Endothelial cell of umbilical vein (primary cell): ENCODE results near the gene RABGAP1. TPM values are rescaled to one million over a fixed set of nuclear protein-coding genes. Genes with fewer than 3 reads are reported as not detected.

Source experiments
- BruUV-seq: library from RNA; stranded (reverse); fragments of 400-500 nt; replicated peaks from 2 replicates; lab custom pipeline; 2021; lab: Mats Ljungman, UMichigan
- CTCF ChIA-PET: fragments of 300-600, 350-600 bp; sonication (Branson Sonifier 250); formaldehyde crosslinking; loops from one replicate; lab custom pipeline; 2021; ENCODE audit warnings: antibody characterized with exemption, inconsistent platforms; lab: Charles Lee
- POLR2A ChIA-PET: fragments of 300-600, 350-600 bp; sonication (Branson Sonifier 250); formaldehyde crosslinking; loops from one replicate; lab custom pipeline; 2021; ENCODE audit warnings: antibody characterized with exemption, inconsistent platforms; lab: Charles Lee
- DNase-seq: peaks from one replicate; pipeline ENCODE4 v3.0.0-alpha.2; 2011; ENCODE audit warnings: low read depth, low spot score
- FAIRE-seq: peaks from 2 replicates; lab custom pipeline; 2011; peaks lifted over from hg19 to GRCh38; lab: Jason Lieb, UNC
- H2AFZ ChIP-seq: 2 replicates; pipeline ENCODE4 v1.6.0; 2012; ENCODE audit warnings: low read depth, low read length, control low read depth, inconsistent platforms
- H3K27ac ChIP-seq: 2 replicates; pipeline ENCODE4 v1.5.1; 2011; ENCODE audit warnings: low read depth, mild to moderate bottlenecking, control low read depth, low read length, moderate library complexity; ENCODE audit not compliant: insufficient read depth
- H3K27me3 ChIP-seq, 2 experiments: 2 replicates each; pipeline versions ENCODE4 v1.6.0 to v1.6.1; 2011; ENCODE audit warnings: low read length in 2 of 2, mixed read lengths in 1 of 2; ENCODE audit not compliant: control insufficient read depth in 2 of 2, insufficient read depth in 2 of 2
- H3K36me3 ChIP-seq, 2 experiments: 2 replicates in 1 of 2; 3 replicates in 1 of 2; pipeline ENCODE4 v1.5.1; 2011; ENCODE audit warnings: low read length in 2 of 2, mild to moderate bottlenecking in 1 of 2, moderate library complexity in 1 of 2; ENCODE audit not compliant: control insufficient read depth in 2 of 2, insufficient read depth in 2 of 2; ENCODE audit errors: extremely low read depth in 1 of 2
- H3K4me1 ChIP-seq: 3 replicates; pipeline ENCODE4 v1.5.1; 2011; ENCODE audit warnings: mild to moderate bottlenecking, low read length; ENCODE audit not compliant: control insufficient read depth, insufficient read depth; ENCODE audit errors: extremely low read depth
- H3K4me2 ChIP-seq: 2 replicates; pipeline ENCODE4 v1.6.1; 2011; ENCODE audit warnings: low read length, control low read depth, mixed read lengths; ENCODE audit not compliant: insufficient read depth
- H3K4me3 ChIP-seq, 3 experiments: fragments of 200-600 bp in 1 of 3; sonication (generic), shearing (Covaris generic) in 1 of 3; replicated peaks in 1 of 3; 2 replicates each; pipeline ENCODE4 v1.5.1; 2011 to 2016; ENCODE audit warnings: control low read depth in 3 of 3, low read length in 3 of 3, mild to moderate bottlenecking in 2 of 3, inconsistent platforms in 1 of 3, low read depth in 1 of 3, moderate library complexity in 1 of 3; ENCODE audit not compliant: insufficient read depth in 1 of 3
- H3K79me2 ChIP-seq: 2 replicates; pipeline ENCODE4 v1.6.0; 2012; ENCODE audit warnings: low read length, inconsistent platforms; ENCODE audit not compliant: control insufficient read depth, insufficient read depth
- H3K9ac ChIP-seq: replicated peaks from 2 replicates; pipeline ENCODE3; 2011; ENCODE audit warnings: low read length, control low read depth; ENCODE audit not compliant: insufficient read depth; ENCODE audit errors: extremely low read depth
- H3K9me1 ChIP-seq: replicated peaks from 3 replicates; pipeline ENCODE4 v1.6.0; 2011; ENCODE audit warnings: mild to moderate bottlenecking, low read length; ENCODE audit not compliant: control insufficient read depth, insufficient read depth; ENCODE audit errors: extremely low read depth
- H3K9me3 ChIP-seq: replicated peaks from 2 replicates; pipeline ENCODE4 v1.5.1; 2012; ENCODE audit warnings: low read length, inconsistent platforms; ENCODE audit not compliant: control insufficient read depth, insufficient read depth
- H4K20me1 ChIP-seq: replicated peaks from 2 replicates; pipeline ENCODE3; 2011; ENCODE audit warnings: mild to moderate bottlenecking, low read length; ENCODE audit not compliant: control insufficient read depth, insufficient read depth; ENCODE audit errors: extremely low read depth
- EZH2 ChIP-seq: IDR thresholded peaks from 2 replicates; pipeline ENCODE4 v1.6.1; 2012; ENCODE audit warnings: borderline replicate concordance, low read depth, mild to moderate bottlenecking, moderate library complexity, low read length, inconsistent platforms; ENCODE audit not compliant: severe bottlenecking
- FOS ChIP-seq: IDR thresholded peaks from 2 replicates; pipeline ENCODE4 v1.6.1; 2011; ENCODE audit warnings: mild to moderate bottlenecking, low read length, moderate library complexity, borderline replicate concordance; ENCODE audit not compliant: insufficient read depth
- GATA2 ChIP-seq: IDR thresholded peaks from 2 replicates; pipeline ENCODE4 v1.7.0; 2011; ENCODE audit warnings: low read depth, mild to moderate bottlenecking, moderate library complexity, mixed read lengths, low read length; ENCODE audit not compliant: insufficient read length, insufficient read depth
- JUN ChIP-seq: IDR thresholded peaks from 2 replicates; pipeline ENCODE4 v1.6.1; 2011; ENCODE audit warnings: borderline replicate concordance, low read depth; ENCODE audit not compliant: insufficient read length, insufficient read depth
- MYC ChIP-seq: IDR thresholded peaks from one replicate; pipeline ENCODE4 v1.6.1; 2011; ENCODE audit warnings: mild to moderate bottlenecking, low read depth, low read length
- POLR2A ChIP-seq: IDR thresholded peaks from 2 replicates; pipeline ENCODE4 v1.6.1; 2012; ENCODE audit warnings: low read depth, mild to moderate bottlenecking, control low read depth, low read length
- POLR2AphosphoS5 ChIP-seq: IDR thresholded peaks from 2 replicates; pipeline ENCODE4 v1.6.1; 2012; ENCODE audit warnings: low read depth, mild to moderate bottlenecking, control low read depth, low read length, moderate library complexity; ENCODE audit not compliant: insufficient read depth
- dilution Hi-C: fragments of 300-500 bp; cut with MboI; formaldehyde crosslinking; loops from one replicate; pipeline ENCODE4 v1.15.0; 2019; ENCODE audit warnings: low sequenced_read_pairs; ENCODE audit not compliant: extremely low pct_ligation_motif_present
- intact Hi-C: fragments of 100-400 bp; cut with micrococcal nuclease; formaldehyde crosslinking; loops from one replicate; pipeline ENCODE4 v1.10.0; 2022
- polyA plus RNA-seq, 4 experiments: library from polyadenylated mRNA; depleted of rRNA in 3 of 4; stranded (reverse) in 3 of 4; unstranded in 1 of 4; fragments of >200 nt; gene quantifications; 2 replicates each; pipeline versions ENCODE4 v1.2.1 to v1.2.3, GENCODE V29; 2011 to 2012; ENCODE audit warnings: missing spikeins in 1 of 4
- total RNA-seq: library from RNA; stranded (reverse); gene quantifications from 2 replicates; pipeline ENCODE4 v1.2.3, GENCODE V29; 2021
- TF ChIP-seq, protein P1 (sequence below), 2 donors: IDR thresholded peaks; 1 replicate in 1 of 2; 2 replicates in 1 of 2; pipeline ENCODE4 v1.5.1; 2011; ENCODE audit warnings: low read length in 2 of 2, mild to moderate bottlenecking in 2 of 2, moderate library complexity in 2 of 2, control low read depth in 1 of 2, inconsistent platforms in 1 of 2, low read depth in 1 of 2; ENCODE audit not compliant: insufficient read depth in 1 of 2; ENCODE audit errors: extremely low read depth in 1 of 2
- TF ChIP-seq, protein P2 (sequence below): IDR thresholded peaks from 2 replicates; pipeline ENCODE4 v1.6.1; 2011; ENCODE audit not compliant: insufficient read depth, insufficient read length

The RABGAP1 gene
- total and polyA plus RNA-seq, 2 donors (not counting 3 experiments of a cell fraction or from before 2014, with no cell fraction given): 19.0 to 53.6 TPM

DNA sequence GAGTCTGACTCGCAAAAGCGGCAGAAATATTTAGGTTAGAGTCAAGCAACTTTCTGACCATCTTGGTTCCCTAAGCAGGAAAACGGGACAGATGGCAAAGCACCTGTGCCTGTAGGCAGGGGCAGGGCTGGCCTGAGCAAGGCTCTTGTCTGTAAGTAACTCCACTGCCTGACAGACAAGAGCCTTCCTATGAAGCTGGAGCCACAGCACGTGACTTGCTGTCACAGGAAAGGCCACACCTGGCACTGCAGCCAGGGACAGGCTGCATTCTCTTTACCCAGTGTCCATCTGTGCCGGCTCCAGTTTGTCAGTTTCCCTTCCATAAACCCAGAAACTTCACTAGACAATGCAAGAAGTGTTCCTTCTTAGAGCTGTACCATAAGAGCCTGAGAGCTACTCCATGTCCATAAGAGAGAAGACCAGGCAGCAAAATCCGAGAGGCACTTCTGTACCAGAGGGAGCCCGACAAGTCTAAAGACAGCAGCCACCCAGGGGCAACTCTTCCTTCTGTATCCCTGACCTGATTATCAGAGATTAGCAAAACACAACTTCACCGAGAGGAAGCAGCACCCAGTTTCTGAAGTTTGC lies 170.7 kb downstream of the RABGAP1 start:
- ChIA-PET POLR2A (no interaction called here), CTCF (interaction anchor here (1.0 to 2.9 kb wide), 4 partner anchors 9 to 238 kb away, joined by 4 to 14 read pairs (median 5); no protein-coding TSS in a partner anchor)
- no peak overlapping the region for H3K4me3 ChIP-seq
- no peak overlapping the region for H3K27ac ChIP-seq
- no peaks in the 10 kb centered on the region for H3K27me3 ChIP-seq
- FAIRE-seq (no peak), DNase-seq (peak; percentile 13)
- dilution Hi-C loops: no loop called here
- H3K9me3 ChIP-seq: no peaks in the 10 kb centered on the region
- intact Hi-C loops: no loop called here
- no peaks in the 10 kb centered on the region for H3K4me1 ChIP-seq
- no peaks in the 10 kb centered on the region for H3K79me2 ChIP-seq
- peaks cover 0 to 24% of the 10 kb centered on the region in 2 experiments for H3K36me3 ChIP-seq
- H2AFZ ChIP-seq: no peak overlapping the region
- no peaks in the 10 kb centered on the region for H3K9me1 ChIP-seq
- no TSS peak for BruUV-seq
- no peak overlapping the region for H3K4me2 ChIP-seq
- H4K20me1 ChIP-seq: no peaks in the 10 kb centered on the region
- no peak overlapping the region for H3K9ac ChIP-seq
- TF ChIP-seq POLR2A (no peak), POLR2AphosphoS5 (no peak), JUN (no peak), MYC (no peak), FOS (no peak), GATA2 (no peak), EZH2 (no peak)
- TF ChIP-seq, protein P1, sequence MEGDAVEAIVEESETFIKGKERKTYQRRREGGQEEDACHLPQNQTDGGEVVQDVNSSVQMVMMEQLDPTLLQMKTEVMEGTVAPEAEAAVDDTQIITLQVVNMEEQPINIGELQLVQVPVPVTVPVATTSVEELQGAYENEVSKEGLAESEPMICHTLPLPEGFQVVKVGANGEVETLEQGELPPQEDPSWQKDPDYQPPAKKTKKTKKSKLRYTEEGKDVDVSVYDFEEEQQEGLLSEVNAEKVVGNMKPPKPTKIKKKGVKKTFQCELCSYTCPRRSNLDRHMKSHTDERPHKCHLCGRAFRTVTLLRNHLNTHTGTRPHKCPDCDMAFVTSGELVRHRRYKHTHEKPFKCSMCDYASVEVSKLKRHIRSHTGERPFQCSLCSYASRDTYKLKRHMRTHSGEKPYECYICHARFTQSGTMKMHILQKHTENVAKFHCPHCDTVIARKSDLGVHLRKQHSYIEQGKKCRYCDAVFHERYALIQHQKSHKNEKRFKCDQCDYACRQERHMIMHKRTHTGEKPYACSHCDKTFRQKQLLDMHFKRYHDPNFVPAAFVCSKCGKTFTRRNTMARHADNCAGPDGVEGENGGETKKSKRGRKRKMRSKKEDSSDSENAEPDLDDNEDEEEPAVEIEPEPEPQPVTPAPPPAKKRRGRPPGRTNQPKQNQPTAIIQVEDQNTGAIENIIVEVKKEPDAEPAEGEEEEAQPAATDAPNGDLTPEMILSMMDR (IDR thresholded peaks at IDR 0.05; ENCODE audit: extremely low read depth in 1 of 2, insufficient read depth in 1 of 2, low read depth in 1 of 2, low read length in 2 of 2): no peak
- TF ChIP-seq, protein P2, sequence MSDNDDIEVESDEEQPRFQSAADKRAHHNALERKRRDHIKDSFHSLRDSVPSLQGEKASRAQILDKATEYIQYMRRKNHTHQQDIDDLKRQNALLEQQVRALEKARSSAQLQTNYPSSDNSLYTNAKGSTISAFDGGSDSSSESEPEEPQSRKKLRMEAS: no peak
